HepG2 (cell line): Measurements from ENCODE around the gene ATG9A. TPM values are rescaled to one million over a fixed set of nuclear protein-coding genes. Genes with fewer than 3 reads are reported as not detected.

Source experiments
- ATAC-seq: fragments of 200-7000 bp; cut with Tn5 transposase; 3 replicates; pipeline ENCODE4 v1.9.1; 2020; ENCODE audit warnings: mild to moderate bottlenecking, moderate library complexity
- BruUV-seq: library from RNA; stranded (reverse); fragments of 400-500 nt; replicated peaks from 2 replicates; lab custom pipeline; 2021; lab: Mats Ljungman, UMichigan
- CTCF ChIA-PET: fragments of 300-600 bp; formaldehyde crosslinking; extraction: SDS; loops from one replicate; lab custom pipeline; 2021; ENCODE audit warnings: low total read pairs, inconsistent platforms, low intra/inter-chr PET ratio; lab: Yijun Ruan, JAX
- POLR2A ChIA-PET: fragments of 350-600 bp; sonication (Branson Sonifier 250); formaldehyde crosslinking; loops from one replicate; lab custom pipeline; 2020; ENCODE audit warnings: antibody characterized with exemption, inconsistent platforms; lab: Yijun Ruan, JAX
- DNase-seq: peaks from one replicate; pipeline ENCODE4 v3.0.0-alpha.2; 2015; ENCODE audit warnings: low spot score
- FAIRE-seq: peaks from 3 replicates; lab custom pipeline; 2011; peaks lifted over from hg19 to GRCh38; lab: Jason Lieb, UNC
- H2AFZ ChIP-seq: one replicate; pipeline ENCODE4 v1.6.1; 2011; ENCODE audit warnings: low read length, inconsistent platforms
- H3K27ac ChIP-seq: fragments of 300-600 bp; 3 replicates; pipeline ENCODE4 v1.8.0; 2011; ENCODE audit warnings: mixed run types, mild to moderate bottlenecking, mixed read lengths, low read length, inconsistent platforms; ENCODE audit not compliant: insufficient read depth; ENCODE audit errors: extremely low read length
- H3K27me3 ChIP-seq, 2 experiments: fragments of 200-600 bp in 1 of 2; 2 replicates in 1 of 2; 3 replicates in 1 of 2; pipeline versions ENCODE4 v1.6.0 to v1.8.0; 2011; ENCODE audit warnings: low read length in 2 of 2, mild to moderate bottlenecking in 2 of 2, moderate library complexity in 2 of 2, inconsistent platforms in 1 of 2; ENCODE audit not compliant: insufficient read depth in 2 of 2, control insufficient read depth in 1 of 2
- H3K36me3 ChIP-seq, 2 experiments: fragments of 200-600 bp in 1 of 2; replicated peaks in 1 of 2; 2 replicates in 1 of 2; 3 replicates in 1 of 2; pipeline versions ENCODE4 v1.5.1 to v1.8.0; 2011; ENCODE audit warnings: low read length in 2 of 2, inconsistent platforms in 1 of 2; ENCODE audit not compliant: insufficient read depth in 2 of 2, control insufficient read depth in 1 of 2
- H3K4me1 ChIP-seq: 2 replicates; pipeline ENCODE4 v1.5.1; 2012; ENCODE audit warnings: low read length, inconsistent platforms; ENCODE audit not compliant: insufficient read depth
- H3K4me2 ChIP-seq: 2 replicates; pipeline ENCODE4 v1.6.0; 2011; ENCODE audit warnings: low read depth, low read length, inconsistent platforms
- H3K4me3 ChIP-seq, 3 experiments: fragments of 200-600 bp in 1 of 3; sonication (generic), shearing (Covaris generic) in 1 of 3; replicated peaks in 1 of 3; 2 replicates each; pipeline ENCODE4 v1.5.1; 2011 to 2016; ENCODE audit warnings: low read length in 3 of 3, inconsistent platforms in 2 of 3, low read depth in 2 of 3, mild to moderate bottlenecking in 2 of 3, control low read depth in 1 of 3, mixed read lengths in 1 of 3; ENCODE audit not compliant: insufficient read depth in 1 of 3
- H3K79me2 ChIP-seq: one replicate; pipeline ENCODE4 v1.6.1; 2011; ENCODE audit warnings: low read length, inconsistent platforms; ENCODE audit not compliant: insufficient read depth
- H3K9ac ChIP-seq: 2 replicates; pipeline ENCODE4 v1.6.0; 2011; ENCODE audit warnings: mild to moderate bottlenecking, low read depth, low read length, inconsistent platforms; ENCODE audit not compliant: insufficient read depth
- H3K9me3 ChIP-seq: 2 replicates; pipeline ENCODE4 v1.5.1; 2012; ENCODE audit warnings: mild to moderate bottlenecking, low read length
- H4K20me1 ChIP-seq: 2 replicates; pipeline ENCODE4 v1.6.0; 2011; ENCODE audit warnings: inconsistent platforms, mild to moderate bottlenecking, low read length, moderate library complexity; ENCODE audit not compliant: insufficient read depth
- MXI1 ChIP-seq: IDR thresholded peaks from 3 replicates; pipeline ENCODE4 v1.6.1; 2012; ENCODE audit warnings: low read depth, low read length, inconsistent platforms, borderline replicate concordance
- PITX1 ChIP-seq: sonication (generic); formaldehyde crosslinking; IDR thresholded peaks from 2 replicates; pipeline ENCODE4 v1.5.1; 2020; ENCODE audit warnings: mild to moderate bottlenecking, missing genetic modification reagents
- RFX3 ChIP-seq: IDR thresholded peaks from 2 replicates; pipeline ENCODE4 v1.6.1; 2016; ENCODE audit warnings: missing biosample characterization, missing genetic modification reagents
- ZNF746 ChIP-seq: sonication (generic); formaldehyde crosslinking; IDR thresholded peaks from 2 replicates; pipeline ENCODE4 v1.8.0; 2022; ENCODE audit warnings: mild to moderate bottlenecking, missing genetic modification reagents
- WGBS: methylation state at CpG from one replicate; pipeline ENCODE4 v1.1.6; 2017; ENCODE audit warnings: low lambda C conversion rate; 5-methylcytosine and 5-hydroxymethylcytosine counted together
- in situ Hi-C: cut with HindIII; loops from 2 replicates; pipeline ENCODE4 v1.10.0; 2017; ENCODE audit warnings: low pct_unique_long_range_greater_than_20kb; ENCODE audit not compliant: extremely low pct_ligation_motif_present
- intact Hi-C: fragments of 100-400 bp; cut with micrococcal nuclease; formaldehyde crosslinking; loops from one replicate; pipeline ENCODE4 v1.10.0; 2022; ENCODE audit not compliant: unreplicated experiment
- polyA plus RNA-seq, 8 experiments: library from polyadenylated mRNA; depleted of rRNA in 3 of 8; stranded (reverse) in 7 of 8; unstranded in 1 of 8; fragments of >200 nt; fragmentation: Illumina TruSeq in 4 of 8; extraction: Trizol in 4 of 8; gene quantifications; 2 replicates each; pipeline versions ENCODE4 v1.2.1 to v1.2.3, GENCODE V29; 2011 to 2016; ENCODE audit warnings: low read depth in 4 of 8, missing spikeins in 1 of 8, mixed read lengths in 1 of 8; ENCODE audit not compliant: insufficient read depth in 1 of 8
- total RNA-seq, 5 experiments: library from RNA; depleted of rRNA; stranded (reverse); fragments of >200 nt; fragmentation: Illumina TruSeq; extraction: Trizol; gene quantifications; 2 replicates each; pipeline ENCODE4 v1.2.3, GENCODE V29; 2016; ENCODE audit warnings: low read depth in 1 of 5
- TF ChIP-seq, protein P1 (sequence below): sonication (generic); formaldehyde crosslinking; IDR thresholded peaks from 2 replicates; pipeline ENCODE4 v1.5.1; 2020; ENCODE audit warnings: mild to moderate bottlenecking, missing genetic modification reagents, borderline replicate concordance

The ATG9A gene
- total and polyA plus RNA-seq, 2 of the 13 experiments (the other 11 are each of a cell fraction or from before 2014, with no cell fraction given) = 35.0 to 131 TPM

DNA sequence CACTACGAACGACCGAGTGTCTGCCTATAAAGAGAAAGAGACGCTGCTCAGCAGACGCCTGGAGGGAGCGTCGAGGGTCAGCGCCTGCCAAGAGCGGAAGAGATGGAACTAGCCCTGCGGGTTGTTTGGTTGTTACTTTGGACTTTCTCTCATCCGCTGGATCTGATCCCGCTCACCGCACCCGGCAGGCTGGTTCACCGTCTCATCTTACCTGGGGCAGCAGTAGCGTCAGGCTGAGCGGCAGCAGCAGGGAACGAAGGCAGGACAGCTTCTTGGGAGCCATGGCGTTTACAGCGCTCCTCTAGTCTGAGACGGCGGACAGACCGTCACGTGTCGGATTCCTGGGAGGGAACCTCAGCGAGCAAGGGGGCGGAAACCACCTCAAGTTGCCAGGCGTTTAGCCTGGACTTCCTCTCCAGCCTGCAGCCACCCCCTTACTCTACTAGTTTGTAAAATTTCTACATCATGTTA lies 13.9 kb upstream of the ATG9A start (continued):
- TF ChIP-seq, protein P1, sequence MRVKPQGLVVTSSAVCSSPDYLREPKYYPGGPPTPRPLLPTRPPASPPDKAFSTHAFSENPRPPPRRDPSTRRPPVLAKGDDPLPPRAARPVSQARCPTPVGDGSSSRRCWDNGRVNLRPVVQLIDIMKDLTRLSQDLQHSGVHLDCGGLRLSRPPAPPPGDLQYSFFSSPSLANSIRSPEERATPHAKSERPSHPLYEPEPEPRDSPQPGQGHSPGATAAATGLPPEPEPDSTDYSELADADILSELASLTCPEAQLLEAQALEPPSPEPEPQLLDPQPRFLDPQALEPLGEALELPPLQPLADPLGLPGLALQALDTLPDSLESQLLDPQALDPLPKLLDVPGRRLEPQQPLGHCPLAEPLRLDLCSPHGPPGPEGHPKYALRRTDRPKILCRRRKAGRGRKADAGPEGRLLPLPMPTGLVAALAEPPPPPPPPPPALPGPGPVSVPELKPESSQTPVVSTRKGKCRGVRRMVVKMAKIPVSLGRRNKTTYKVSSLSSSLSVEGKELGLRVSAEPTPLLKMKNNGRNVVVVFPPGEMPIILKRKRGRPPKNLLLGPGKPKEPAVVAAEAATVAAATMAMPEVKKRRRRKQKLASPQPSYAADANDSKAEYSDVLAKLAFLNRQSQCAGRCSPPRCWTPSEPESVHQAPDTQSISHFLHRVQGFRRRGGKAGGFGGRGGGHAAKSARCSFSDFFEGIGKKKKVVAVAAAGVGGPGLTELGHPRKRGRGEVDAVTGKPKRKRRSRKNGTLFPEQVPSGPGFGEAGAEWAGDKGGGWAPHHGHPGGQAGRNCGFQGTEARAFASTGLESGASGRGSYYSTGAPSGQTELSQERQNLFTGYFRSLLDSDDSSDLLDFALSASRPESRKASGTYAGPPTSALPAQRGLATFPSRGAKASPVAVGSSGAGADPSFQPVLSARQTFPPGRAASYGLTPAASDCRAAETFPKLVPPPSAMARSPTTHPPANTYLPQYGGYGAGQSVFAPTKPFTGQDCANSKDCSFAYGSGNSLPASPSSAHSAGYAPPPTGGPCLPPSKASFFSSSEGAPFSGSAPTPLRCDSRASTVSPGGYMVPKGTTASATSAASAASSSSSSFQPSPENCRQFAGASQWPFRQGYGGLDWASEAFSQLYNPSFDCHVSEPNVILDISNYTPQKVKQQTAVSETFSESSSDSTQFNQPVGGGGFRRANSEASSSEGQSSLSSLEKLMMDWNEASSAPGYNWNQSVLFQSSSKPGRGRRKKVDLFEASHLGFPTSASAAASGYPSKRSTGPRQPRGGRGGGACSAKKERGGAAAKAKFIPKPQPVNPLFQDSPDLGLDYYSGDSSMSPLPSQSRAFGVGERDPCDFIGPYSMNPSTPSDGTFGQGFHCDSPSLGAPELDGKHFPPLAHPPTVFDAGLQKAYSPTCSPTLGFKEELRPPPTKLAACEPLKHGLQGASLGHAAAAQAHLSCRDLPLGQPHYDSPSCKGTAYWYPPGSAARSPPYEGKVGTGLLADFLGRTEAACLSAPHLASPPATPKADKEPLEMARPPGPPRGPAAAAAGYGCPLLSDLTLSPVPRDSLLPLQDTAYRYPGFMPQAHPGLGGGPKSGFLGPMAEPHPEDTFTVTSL (CRISPR knock-in tag) = no peak
- no peak for TF ChIP-seq ZNF746
- no peak for TF ChIP-seq MXI1

DNA sequence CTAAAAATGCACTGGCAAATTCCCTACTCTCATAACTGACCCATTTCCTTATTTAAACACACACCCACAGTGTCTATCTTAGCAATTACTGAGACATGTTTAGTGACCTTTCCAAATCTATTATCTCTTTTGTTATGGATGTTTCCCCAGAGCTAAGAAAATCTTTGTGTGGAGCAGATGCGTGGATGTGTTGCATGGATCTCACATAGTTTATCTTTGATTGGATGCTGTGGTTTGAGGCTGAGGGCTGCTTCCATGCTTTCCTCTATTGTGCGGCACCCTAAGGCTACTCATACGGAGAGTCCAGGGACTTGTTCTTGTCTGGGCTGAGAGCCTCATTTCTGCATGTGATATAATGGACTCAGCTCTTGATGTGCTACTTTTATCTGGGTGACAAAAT lies 4.9 kb upstream of the ATG9A start:
- in situ Hi-C loops = no loop called here
- H3K4me3 ChIP-seq = no peak overlapping the region
- no peak overlapping the region for H2AFZ ChIP-seq
- no peak overlapping the region for H3K4me2 ChIP-seq
- BruUV-seq = no TSS peak
- ChIA-PET CTCF (no interaction called here), POLR2A (interaction anchor here (0.9 to 1.8 kb wide), 2 partner anchors 11 to 15 kb away, joined by 3 to 11 read pairs; partner anchors contain the start of genes GLB1L and STK16)
- no peak overlapping the region for H3K27ac ChIP-seq
- no peaks in the 10 kb centered on the region for H4K20me1 ChIP-seq
- TF ChIP-seq PITX1 (CRISPR knock-in tag) (no peak), RFX3 (CRISPR knock-in tag) (no peak)
- H3K9ac ChIP-seq = no peak overlapping the region
- peaks cover 25% of the 10 kb centered on the region for H3K79me2 ChIP-seq
- no peaks in the 10 kb centered on the region; a peak in 1 of 5 replicates for H3K27me3 ChIP-seq
- H3K9me3 ChIP-seq = no peaks in the 10 kb centered on the region
- peaks cover 22% of the 10 kb centered on the region for H3K4me1 ChIP-seq
- no peak for FAIRE-seq
- no peak for ATAC-seq
- WGBS = 98% methylated on average over 3 of the region's 3 CpGs
- peaks cover 44 to 67% of the 10 kb centered on the region in 2 experiments for H3K36me3 ChIP-seq
- intact Hi-C loops = no loop called here
- no peak for DNase-seq
